ENCODE measurements around the gene PPP3R2.

DNA sequence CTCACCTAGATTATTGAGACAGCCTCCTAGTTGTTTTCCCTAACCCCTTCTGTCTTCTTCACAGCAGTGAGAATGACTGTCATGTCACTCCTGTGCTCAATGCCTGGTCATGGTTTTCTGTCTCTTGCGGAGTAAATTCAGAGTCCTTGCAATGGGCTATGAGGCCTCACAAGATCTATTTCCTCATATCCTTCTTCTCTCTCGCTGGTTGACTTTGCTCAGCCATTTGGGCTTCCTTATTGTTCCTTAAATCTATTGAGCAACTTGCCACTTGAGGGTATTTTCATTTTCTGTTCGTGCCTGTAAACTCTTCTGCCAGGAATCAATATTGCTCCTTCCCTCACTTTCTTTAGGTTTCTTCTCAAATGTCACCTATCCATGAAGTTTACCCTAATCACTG is 9.0 kb downstream of the PPP3R2 start:
- TF ChIP-seq, protein P1, sequence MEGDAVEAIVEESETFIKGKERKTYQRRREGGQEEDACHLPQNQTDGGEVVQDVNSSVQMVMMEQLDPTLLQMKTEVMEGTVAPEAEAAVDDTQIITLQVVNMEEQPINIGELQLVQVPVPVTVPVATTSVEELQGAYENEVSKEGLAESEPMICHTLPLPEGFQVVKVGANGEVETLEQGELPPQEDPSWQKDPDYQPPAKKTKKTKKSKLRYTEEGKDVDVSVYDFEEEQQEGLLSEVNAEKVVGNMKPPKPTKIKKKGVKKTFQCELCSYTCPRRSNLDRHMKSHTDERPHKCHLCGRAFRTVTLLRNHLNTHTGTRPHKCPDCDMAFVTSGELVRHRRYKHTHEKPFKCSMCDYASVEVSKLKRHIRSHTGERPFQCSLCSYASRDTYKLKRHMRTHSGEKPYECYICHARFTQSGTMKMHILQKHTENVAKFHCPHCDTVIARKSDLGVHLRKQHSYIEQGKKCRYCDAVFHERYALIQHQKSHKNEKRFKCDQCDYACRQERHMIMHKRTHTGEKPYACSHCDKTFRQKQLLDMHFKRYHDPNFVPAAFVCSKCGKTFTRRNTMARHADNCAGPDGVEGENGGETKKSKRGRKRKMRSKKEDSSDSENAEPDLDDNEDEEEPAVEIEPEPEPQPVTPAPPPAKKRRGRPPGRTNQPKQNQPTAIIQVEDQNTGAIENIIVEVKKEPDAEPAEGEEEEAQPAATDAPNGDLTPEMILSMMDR (conservative IDR thresholded peaks at IDR 0.05; ENCODE audit: low read length) = no peak
- TF ChIP-seq EZH2phosphoT487 (IDR thresholded peaks at IDR 0.05; ENCODE audit: borderline replicate concordance) = no peak

All from Loucy (cell line).